Glutamatergic neuron (in vitro differentiated cells): ENCODE data around the gene PON3. TPM values are rescaled to one million over a fixed set of nuclear protein-coding genes. Genes with fewer than 3 reads are reported as not detected.

ENCODE experiments used
- DNase-seq: peaks from one replicate; pipeline ENCODE4 v3.0.0; 2022
- H3K27ac Mint-ChIP-seq: one replicate; pipeline ENCODE4 v1.8.0; 2020; ENCODE audit warnings: mild to moderate bottlenecking, mixed read lengths, inconsistent platforms; ENCODE audit not compliant: unreplicated experiment
- H3K27me3 Mint-ChIP-seq: one replicate; pipeline ENCODE4 v1.8.0; 2020; ENCODE audit warnings: mild to moderate bottlenecking, moderate library complexity, mixed read lengths, inconsistent platforms; ENCODE audit not compliant: unreplicated experiment
- H3K36me3 Mint-ChIP-seq: one replicate; pipeline ENCODE4 v1.8.0; 2020; ENCODE audit warnings: mild to moderate bottlenecking, mixed read lengths, inconsistent platforms; ENCODE audit not compliant: unreplicated experiment
- H3K4me1 Mint-ChIP-seq: one replicate; pipeline ENCODE4 v1.8.0; 2020; ENCODE audit warnings: mild to moderate bottlenecking, low read depth, mixed read lengths, inconsistent platforms; ENCODE audit not compliant: unreplicated experiment
- H3K4me3 Mint-ChIP-seq: one replicate; pipeline ENCODE4 v1.8.0; 2020; ENCODE audit warnings: mild to moderate bottlenecking, mixed read lengths, inconsistent platforms; ENCODE audit not compliant: unreplicated experiment
- H3K9me3 Mint-ChIP-seq: one replicate; pipeline ENCODE4 v1.8.0; 2020; ENCODE audit warnings: mild to moderate bottlenecking, moderate library complexity, mixed read lengths, inconsistent platforms; ENCODE audit not compliant: unreplicated experiment
- CTCF ChIP-seq: fragments of 200-600 bp; sonication (generic); IDR thresholded peaks from one replicate; pipeline ENCODE4 v1.5.0; 2021; ENCODE audit not compliant: partially characterized antibody, unreplicated experiment
- total RNA-seq: library from RNA; stranded (reverse); fragmentation: NEBNext Ultra II Directional; extraction: Animal tissue kit (Norgen Biotek cat#: 25700); gene quantifications from one replicate; pipeline ENCODE4 v1.2.1, GENCODE V29; 2021; ENCODE audit not compliant: unreplicated experiment

The PON3 gene
- total RNA-seq, 1 donor from 2014 or later, result not detected

GRCh38 chr7:95432606-95433005 lies 36.4 kb upstream of the PON3 start:
- no peak overlapping the region for H3K4me3 Mint-ChIP-seq
- H3K9me3 Mint-ChIP-seq, result peaks cover 3% of the 10 kb centered on the region
- peaks cover 5% of the 10 kb centered on the region for H3K4me1 Mint-ChIP-seq
- no peak overlapping the region for H3K27ac Mint-ChIP-seq
- H3K36me3 Mint-ChIP-seq, result no peaks in the 10 kb centered on the region
- no peak for TF ChIP-seq CTCF
- peaks cover 2% of the 10 kb centered on the region for H3K27me3 Mint-ChIP-seq
- no peak for DNase-seq

GRCh38 chr7:95430864-95431263 lies 34.7 kb upstream of the PON3 start:
- DNase-seq, result no peak
- no peak overlapping the region for H3K27ac Mint-ChIP-seq
- H3K36me3 Mint-ChIP-seq, result no peaks in the 10 kb centered on the region
- H3K27me3 Mint-ChIP-seq, result peaks cover 2% of the 10 kb centered on the region
- TF ChIP-seq CTCF, result no peak
- peaks cover 3% of the 10 kb centered on the region for H3K9me3 Mint-ChIP-seq
- no peak overlapping the region for H3K4me3 Mint-ChIP-seq
- H3K4me1 Mint-ChIP-seq, result peaks cover 5% of the 10 kb centered on the region

GRCh38 chr7:95429241-95429990 lies 33.2 kb upstream of the PON3 start:
- Mint-ChIP-seq H3K9me3 (no peaks in the 10 kb centered on the region), H3K4me1 (peaks cover 3% of the 10 kb centered on the region), H3K27ac (no peak overlapping the region), H3K36me3 (no peaks in the 10 kb centered on the region), H3K4me3 (no peak overlapping the region), H3K27me3 (peaks cover 2% of the 10 kb centered on the region)
- TF ChIP-seq CTCF, result no peak
- DNase-seq, result no peak

GRCh38 chr7:95427914-95428516 lies 31.8 kb upstream of the PON3 start:
- no peaks in the 10 kb centered on the region for H3K36me3 Mint-ChIP-seq
- H3K27ac Mint-ChIP-seq, result no peak overlapping the region
- H3K4me3 Mint-ChIP-seq, result no peak overlapping the region
- peaks cover 7% of the 10 kb centered on the region for H3K4me1 Mint-ChIP-seq
- no peaks in the 10 kb centered on the region for H3K9me3 Mint-ChIP-seq
- TF ChIP-seq CTCF, result no peak
- no peak for DNase-seq
- peaks cover 2% of the 10 kb centered on the region for H3K27me3 Mint-ChIP-seq

- no peak for DNase-seq
- Mint-ChIP-seq H3K4me3 (no peak overlapping the region), H3K36me3 (no peaks in the 10 kb centered on the region), H3K27me3 (peaks cover 2% of the 10 kb centered on the region), H3K4me1 (peaks cover 7% of the 10 kb centered on the region), H3K9me3 (no peaks in the 10 kb centered on the region), H3K27ac (no peak overlapping the region)
- TF ChIP-seq CTCF, result no peak
Measured at GRCh38 chr7:95427166-95427565, 31.0 kb upstream of the PON3 start.
